ENCODE data around the gene PRIM2. TPM values are rescaled to one million over a fixed set of nuclear protein-coding genes. Genes with fewer than 3 reads are reported as not detected.
"Not testable (repeated sequence)": the region's sequence is repeated elsewhere in the genome, so short reads cannot be mapped to it uniquely, and the experiment has no call there.

Gene PRIM2
- total RNA-seq, 1 donor from 2014 or later, result 21.0 TPM

DNA sequence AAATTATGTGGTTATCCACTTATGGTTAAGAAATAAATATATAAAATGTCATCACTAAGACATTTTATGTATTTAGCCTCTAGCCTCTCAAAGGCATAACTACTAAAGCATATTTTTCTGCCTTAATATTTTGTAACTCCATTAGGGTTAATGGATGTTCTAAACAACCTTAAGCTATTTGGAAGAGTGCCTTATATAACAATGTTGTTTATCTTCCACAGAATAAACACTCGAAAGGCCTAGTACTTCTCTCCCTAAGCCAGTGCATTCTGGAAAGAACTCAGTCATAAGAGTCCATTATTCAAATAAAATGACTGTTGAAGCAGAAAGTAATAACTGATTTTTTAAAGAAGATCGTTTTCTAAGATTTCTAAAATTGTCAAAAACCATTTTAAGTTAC lies 15.0 kb upstream of the PRIM2 start:
- H3K4me3 ChIP-seq (ENCODE audit: low read depth, low read length), result no peak overlapping the region
- TF ChIP-seq, protein P1, sequence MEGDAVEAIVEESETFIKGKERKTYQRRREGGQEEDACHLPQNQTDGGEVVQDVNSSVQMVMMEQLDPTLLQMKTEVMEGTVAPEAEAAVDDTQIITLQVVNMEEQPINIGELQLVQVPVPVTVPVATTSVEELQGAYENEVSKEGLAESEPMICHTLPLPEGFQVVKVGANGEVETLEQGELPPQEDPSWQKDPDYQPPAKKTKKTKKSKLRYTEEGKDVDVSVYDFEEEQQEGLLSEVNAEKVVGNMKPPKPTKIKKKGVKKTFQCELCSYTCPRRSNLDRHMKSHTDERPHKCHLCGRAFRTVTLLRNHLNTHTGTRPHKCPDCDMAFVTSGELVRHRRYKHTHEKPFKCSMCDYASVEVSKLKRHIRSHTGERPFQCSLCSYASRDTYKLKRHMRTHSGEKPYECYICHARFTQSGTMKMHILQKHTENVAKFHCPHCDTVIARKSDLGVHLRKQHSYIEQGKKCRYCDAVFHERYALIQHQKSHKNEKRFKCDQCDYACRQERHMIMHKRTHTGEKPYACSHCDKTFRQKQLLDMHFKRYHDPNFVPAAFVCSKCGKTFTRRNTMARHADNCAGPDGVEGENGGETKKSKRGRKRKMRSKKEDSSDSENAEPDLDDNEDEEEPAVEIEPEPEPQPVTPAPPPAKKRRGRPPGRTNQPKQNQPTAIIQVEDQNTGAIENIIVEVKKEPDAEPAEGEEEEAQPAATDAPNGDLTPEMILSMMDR (conservative IDR thresholded peaks at IDR 0.05; ENCODE audit: low read depth, low read length), result no peak
- DNase-seq (ENCODE audit: low read depth), result no peak

GRCh38 chr6:57303931-57304681 lies 13.3 kb upstream of the PRIM2 start:
- DNase-seq (ENCODE audit: low read depth), result no peak
- H3K4me3 ChIP-seq (ENCODE audit: low read depth, low read length), result no peak overlapping the region
- TF ChIP-seq, protein P1 (conservative IDR thresholded peaks at IDR 0.05; ENCODE audit: low read depth, low read length), result no peak

- TF ChIP-seq, protein P1 (conservative IDR thresholded peaks at IDR 0.05; ENCODE audit: low read depth, low read length), result no peak
- no peak overlapping the region for H3K4me3 ChIP-seq (ENCODE audit: low read depth, low read length)
- DNase-seq (ENCODE audit: low read depth), result no peak
Measured at GRCh38 chr6:57305107-57305506, 12.3 kb upstream of the PRIM2 start.

- TF ChIP-seq, protein P1 (conservative IDR thresholded peaks at IDR 0.05; ENCODE audit: low read depth, low read length), result no peak
- H3K4me3 ChIP-seq (ENCODE audit: low read depth, low read length), result no peak overlapping the region
- no peak for DNase-seq (ENCODE audit: low read depth)
Measured at GRCh38 chr6:57305761-57306160, 11.7 kb upstream of the PRIM2 start.

DNA sequence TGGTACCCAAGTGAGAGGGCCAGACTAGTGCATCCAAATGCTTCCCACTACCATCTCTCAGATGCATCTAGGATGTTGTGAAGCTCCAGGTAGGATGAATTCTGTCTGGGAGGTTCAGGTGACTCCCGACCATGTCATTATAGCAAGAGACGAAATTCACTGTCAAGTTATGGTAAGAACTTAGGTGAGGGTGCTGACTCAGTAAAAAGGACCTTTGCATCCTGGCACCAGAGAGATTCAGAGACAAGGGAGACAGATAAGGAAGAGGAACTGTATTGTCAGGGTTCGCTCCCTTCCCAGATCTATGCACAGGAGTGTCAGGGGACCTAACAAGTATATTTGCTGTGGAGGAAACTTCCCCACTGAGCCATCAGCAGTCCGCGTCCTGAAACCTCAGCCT lies 11.2 kb upstream of the PRIM2 start:
- H3K4me3 ChIP-seq (ENCODE audit: low read depth, low read length), result no peak overlapping the region
- DNase-seq (ENCODE audit: low read depth), result no peak
- TF ChIP-seq, protein P1 (conservative IDR thresholded peaks at IDR 0.05; ENCODE audit: low read depth, low read length), result no peak

DNA sequence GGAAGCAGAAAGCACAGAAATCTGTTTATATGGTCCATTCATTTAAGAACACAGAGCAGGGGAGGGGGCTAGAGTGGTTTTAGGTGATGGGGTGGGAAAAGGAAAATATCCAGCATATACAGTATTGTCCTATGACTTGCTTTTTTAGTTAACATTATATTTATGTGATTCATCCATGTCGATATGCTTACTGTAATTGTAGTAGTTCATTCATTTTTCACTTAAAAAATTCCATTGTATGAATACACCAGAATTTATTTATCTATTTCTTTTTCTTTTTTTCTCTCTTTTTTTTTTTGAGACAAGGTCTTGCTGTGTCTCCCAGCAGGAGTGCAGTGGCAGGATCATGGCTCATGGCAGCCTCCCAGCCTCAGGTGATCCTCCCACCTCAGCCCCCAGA lies 9.6 kb upstream of the PRIM2 start:
- TF ChIP-seq, protein P1 (conservative IDR thresholded peaks at IDR 0.05; ENCODE audit: low read depth, low read length), result no peak
- no peak for DNase-seq (ENCODE audit: low read depth)
- H3K4me3 ChIP-seq (ENCODE audit: low read depth, low read length), result no peak overlapping the region

- DNase-seq (ENCODE audit: low read depth), result not testable (repeated sequence)
Measured at GRCh38 chr6:57308755-57309154, 8.7 kb upstream of the PRIM2 start.

GRCh38 chr6:57310095-57310816 lies 7.2 kb upstream of the PRIM2 start:
- DNase-seq (ENCODE audit: low read depth); H3K4me3 ChIP-seq (ENCODE audit: low read depth, low read length): not testable (repeated sequence)

More at GRCh38 chr6:57308755-57309154, 8.7 kb upstream of the PRIM2 start:
- H3K4me3 ChIP-seq (ENCODE audit: low read depth, low read length), result not testable (repeated sequence)
